ENCODE measurements around the gene HES1. TPM values are rescaled to one million over a fixed set of nuclear protein-coding genes. Genes with fewer than 3 reads are reported as not detected.

The HES1 gene
- total and polyA plus RNA-seq, 10 of the 15 experiments (the other 5 are each of a cell fraction or from before 2014, with no cell fraction given): 0.46 to 5.3 (median 2.3) TPM

- no peak for DNase-seq (ENCODE audit: low read depth, low spot score)
- no peak for FAIRE-seq
- ChIA-PET POLR2A (interaction anchor here (0.6 kb wide), 1 partner anchor 392 kb away, joined by 5 read pairs; no protein-coding TSS in a partner anchor), SMC1A (ENCODE audit: uncharacterized antibody, unreplicated experiment) (interaction anchor here (1.2 kb wide), 1 partner anchor 33 kb away, joined by 4 read pairs; no protein-coding TSS in a partner anchor), RAD21 (ENCODE audit: unreplicated experiment) (interaction anchor here (1.0 to 1.5 kb wide), 4 partner anchors 33 to 173 kb away, joined by 3 to 9 read pairs (median 4); no protein-coding TSS in a partner anchor), CTCF (interaction anchor here (0.6 kb wide), 1 partner anchor 1619 kb away, joined by 3 read pairs; no protein-coding TSS in a partner anchor)
- ATAC-seq: peak; percentile 8
- WGBS (ENCODE audit: insufficient coverage, insufficient replicate concordance, low lambda C conversion rate, missing lambda C conversion rate): under 1% methylated on average over 44 of the region's 71 CpGs
- no TSS peak for BruUV-seq (replicated peaks)
- H2AFZ ChIP-seq (ENCODE audit: control insufficient read depth, low read depth, low read length): peak overlapping the region; percentile 46
- H3K9me3 ChIP-seq (replicated peaks; ENCODE audit: control insufficient read depth, insufficient read depth, low read length): peaks cover 4% of the 10 kb centered on the region; the same call in 2 of the 3 replicates
- H4K20me1 ChIP-seq (ENCODE audit: control insufficient read depth, insufficient read depth): no peaks in the 10 kb centered on the region
- H3K4me1 ChIP-seq (ENCODE audit: control insufficient read depth, insufficient read depth, low read length): peaks cover 27% of the 10 kb centered on the region
- intact Hi-C loops (cut with micrococcal nuclease; ENCODE audit: unreplicated experiment) (no loop called here), in situ Hi-C loops (cut with MboI) (loop anchor here (10.0 kb wide), 1 partner anchor 349 kb away; no protein-coding TSS in a partner anchor)
- H3K9ac ChIP-seq (ENCODE audit: control insufficient read depth, insufficient read depth, low read length): peak overlapping the region; percentile 30; the same call in 1 of the 2 replicates
- no peaks in the 10 kb centered on the region for H3K36me3 ChIP-seq (ENCODE audit: control insufficient read depth in 2 of 2, insufficient read depth in 2 of 2, low read length in 1 of 2)
- H3K27me3 ChIP-seq (replicated peaks in 1 of 2; ENCODE audit: control insufficient read depth in 2 of 2, insufficient read depth in 2 of 2, low read length in 1 of 2): peaks cover 1 to 3% of the 10 kb centered on the region in 2 experiments
- H3K79me2 ChIP-seq (ENCODE audit: control insufficient read depth, insufficient read depth, low read length): no peaks in the 10 kb centered on the region
- peak overlapping the region; percentile 94 for H3K4me2 ChIP-seq (ENCODE audit: control insufficient read depth, insufficient read depth)
- H3K27ac ChIP-seq (ENCODE audit: control insufficient read depth, insufficient read depth): peak overlapping the region; percentile 31; the same call in 1 of the 2 replicates
- H3K4me3 ChIP-seq: peak overlapping the region; percentile 61; the same call in 1 of the 2 replicates
- TF ChIP-seq POLR2A (IDR thresholded peaks at IDR 0.05; ENCODE audit: low read depth, low read length) (0 out of 2 replicates have a peak, but pooled peaks have one; percentile 2), CUX1 (IDR thresholded peaks at IDR 0.05; ENCODE audit: insufficient replicate concordance, low read depth, low read length) (no peak), KDM1A (IDR thresholded peaks at IDR 0.05; ENCODE audit: borderline replicate concordance) (no peak), GABPA (IDR thresholded peaks at IDR 0.05; ENCODE audit: low read depth) (no peak), MYC (IDR thresholded peaks at IDR 0.05; ENCODE audit: insufficient read depth, insufficient read length, insufficient replicate concordance, low read length, severe bottlenecking) (no peak), CBFB (IDR thresholded peaks at IDR 0.05; ENCODE audit: low read depth) (peak; percentile 36; the same call in 1 of the 2 replicates), FOXM1 (IDR thresholded peaks at IDR 0.05; ENCODE audit: low read depth, low read length) (no peak), TAF1 (IDR thresholded peaks at IDR 0.05; ENCODE audit: borderline replicate concordance, low read depth, low read length) (no peak), USF2 (IDR thresholded peaks at IDR 0.05; ENCODE audit: borderline replicate concordance, low read depth, low read length) (no peak), EP300 (IDR thresholded peaks at IDR 0.05; ENCODE audit: borderline replicate concordance in 1 of 2, control insufficient read depth in 1 of 2, low read depth in 2 of 2, low read length in 2 of 2) (no peak), LARP7 (IDR thresholded peaks at IDR 0.05) (0 out of 2 replicates have a peak, but pooled peaks have one; percentile 42), ZZZ3 (IDR thresholded peaks at IDR 0.05; ENCODE audit: control insufficient read depth, insufficient read length, low read depth) (no peak), NFIC (IDR thresholded peaks at IDR 0.05; ENCODE audit: low read depth, low read length) (peak; percentile 43; the same call in 1 of the 2 replicates), NR2C1 (IDR thresholded peaks at IDR 0.05) (no peak), KLF5 (IDR thresholded peaks at IDR 0.05; ENCODE audit: partially characterized antibody) (no peak), POU2F2 (IDR thresholded peaks at IDR 0.05; ENCODE audit: borderline replicate concordance, low read depth, low read length) (no peak), TCF3 (IDR thresholded peaks at IDR 0.05; ENCODE audit: borderline replicate concordance, insufficient read depth, low read depth, low read length) (no peak), RUNX3 (IDR thresholded peaks at IDR 0.05; ENCODE audit: low read length) (peak; percentile 86)
Measured at GRCh38 chr3:194134231-194134756, 1.7 kb upstream of the HES1 start.

All from GM12878 (cell line).